ENCODE measurements around the gene TFF2.
A peak's percentile ranks its signal among the peaks of the same experiment; 100 is the strongest.

Gene TFF2

GRCh38 chr21:42311160-42311559, 39.6 kb downstream of the TFF2 start:
- peaks cover 72 to 73% of the 10 kb centered on the region in 2 experiments for H3K4me1 ChIP-seq (ENCODE audit: control insufficient read depth in 1 of 2, insufficient read depth in 1 of 2, low read depth in 1 of 2, low read length in 1 of 2)
- TF ChIP-seq, protein P1, sequence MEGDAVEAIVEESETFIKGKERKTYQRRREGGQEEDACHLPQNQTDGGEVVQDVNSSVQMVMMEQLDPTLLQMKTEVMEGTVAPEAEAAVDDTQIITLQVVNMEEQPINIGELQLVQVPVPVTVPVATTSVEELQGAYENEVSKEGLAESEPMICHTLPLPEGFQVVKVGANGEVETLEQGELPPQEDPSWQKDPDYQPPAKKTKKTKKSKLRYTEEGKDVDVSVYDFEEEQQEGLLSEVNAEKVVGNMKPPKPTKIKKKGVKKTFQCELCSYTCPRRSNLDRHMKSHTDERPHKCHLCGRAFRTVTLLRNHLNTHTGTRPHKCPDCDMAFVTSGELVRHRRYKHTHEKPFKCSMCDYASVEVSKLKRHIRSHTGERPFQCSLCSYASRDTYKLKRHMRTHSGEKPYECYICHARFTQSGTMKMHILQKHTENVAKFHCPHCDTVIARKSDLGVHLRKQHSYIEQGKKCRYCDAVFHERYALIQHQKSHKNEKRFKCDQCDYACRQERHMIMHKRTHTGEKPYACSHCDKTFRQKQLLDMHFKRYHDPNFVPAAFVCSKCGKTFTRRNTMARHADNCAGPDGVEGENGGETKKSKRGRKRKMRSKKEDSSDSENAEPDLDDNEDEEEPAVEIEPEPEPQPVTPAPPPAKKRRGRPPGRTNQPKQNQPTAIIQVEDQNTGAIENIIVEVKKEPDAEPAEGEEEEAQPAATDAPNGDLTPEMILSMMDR (IDR thresholded peaks at IDR 0.05), result no peak
- H3K27me3 ChIP-seq, result no peaks in the 10 kb centered on the region
- H3K4me3 ChIP-seq (ENCODE audit: low read depth in 1 of 2, low read length in 1 of 2), result no peak overlapping the region
- H3K9me3 ChIP-seq, result no peaks in the 10 kb centered on the region
- peak overlapping the region; percentile 55 for H3K27ac ChIP-seq
- H3K36me3 ChIP-seq, result no peaks in the 10 kb centered on the region

DNA sequence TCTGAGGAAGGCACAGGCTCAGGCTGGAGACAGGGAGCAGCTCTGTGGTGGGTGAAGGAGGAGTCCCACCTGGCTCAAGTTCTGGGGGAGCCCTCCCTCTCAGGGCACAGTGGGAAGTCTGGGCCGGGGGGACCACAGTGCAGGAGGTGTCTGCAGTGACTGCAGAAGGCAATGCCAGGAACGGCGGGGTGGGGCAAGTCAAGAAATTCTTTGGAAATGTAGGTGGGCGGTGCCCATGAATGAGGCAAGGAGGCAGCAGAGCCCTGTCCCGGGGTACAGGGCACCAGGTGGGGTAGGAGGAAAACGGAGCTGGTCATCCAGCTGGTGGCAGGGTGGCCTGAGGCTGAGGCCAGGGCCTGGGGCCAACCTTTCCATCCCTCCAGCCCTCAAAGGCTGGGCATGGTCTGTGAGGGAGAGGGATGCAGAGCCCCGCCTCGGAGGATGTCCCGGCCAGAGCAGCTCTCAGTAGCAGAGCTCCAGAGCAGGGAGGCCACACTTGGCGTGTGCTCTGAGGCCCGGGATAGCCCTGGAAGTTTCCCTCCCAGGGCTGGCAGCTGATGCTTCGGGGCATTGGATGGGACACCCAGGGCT, 40.3 kb downstream of the TFF2 start:
- Histone ChIP-seq H3K27ac (peak overlapping the region; percentile 55), H3K4me1 (ENCODE audit: control insufficient read depth in 1 of 2, insufficient read depth in 1 of 2, low read depth in 1 of 2, low read length in 1 of 2) (peaks cover 69 to 71% of the 10 kb centered on the region in 2 experiments)

DNA sequence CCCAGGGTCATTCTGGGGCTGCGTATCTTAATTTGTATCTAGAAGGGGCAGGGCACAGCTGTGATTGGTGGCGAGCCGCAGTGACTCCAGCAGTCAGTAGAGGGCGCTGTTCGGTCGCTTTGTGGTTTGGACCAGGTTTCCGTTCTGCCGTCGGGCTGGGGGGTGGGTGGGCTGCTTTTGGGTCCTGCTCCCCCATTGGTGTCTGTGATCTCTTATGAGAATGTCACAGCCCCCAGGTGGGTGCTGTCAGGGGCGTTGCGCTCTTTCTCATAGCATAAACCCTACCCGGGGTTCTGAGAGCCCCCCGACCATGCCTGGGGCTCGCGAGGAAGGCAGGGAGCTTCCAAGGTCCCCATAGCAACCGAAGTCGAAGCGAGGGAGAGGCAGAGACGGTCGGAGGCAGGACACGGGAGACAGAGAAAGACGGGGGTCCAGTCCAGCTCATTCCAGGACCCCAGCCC, 41.0 kb downstream of the TFF2 start:
- H3K4me3 ChIP-seq (ENCODE audit: low read depth in 1 of 2, low read length in 1 of 2), result peak overlapping the region; percentile 54 to 64
- peaks cover 62 to 66% of the 10 kb centered on the region in 2 experiments for H3K4me1 ChIP-seq (ENCODE audit: control insufficient read depth in 1 of 2, insufficient read depth in 1 of 2, low read depth in 1 of 2, low read length in 1 of 2)
- no peaks in the 10 kb centered on the region for H3K36me3 ChIP-seq
- H3K9me3 ChIP-seq, result no peaks in the 10 kb centered on the region
- TF ChIP-seq, protein P1 (IDR thresholded peaks at IDR 0.05), result peak; percentile 86
- H3K27ac ChIP-seq, result peak overlapping the region; percentile 55
- H3K27me3 ChIP-seq, result no peaks in the 10 kb centered on the region

More for the DNA sequence above, 40.3 kb downstream of the TFF2 start:
- H3K4me3 ChIP-seq (ENCODE audit: low read depth in 1 of 2, low read length in 1 of 2), result peak overlapping the region in 1 of 2 experiments; percentile 64
- H3K36me3 ChIP-seq, result no peaks in the 10 kb centered on the region
- no peaks in the 10 kb centered on the region for H3K27me3 ChIP-seq
- TF ChIP-seq, protein P1 (IDR thresholded peaks at IDR 0.05), result no peak
- H3K9me3 ChIP-seq, result no peaks in the 10 kb centered on the region

- peak overlapping the region; percentile 55 for H3K27ac ChIP-seq
- peak overlapping the region; percentile 54 to 64 for H3K4me3 ChIP-seq (ENCODE audit: low read depth in 1 of 2, low read length in 1 of 2)
- H3K4me1 ChIP-seq (ENCODE audit: control insufficient read depth in 1 of 2, insufficient read depth in 1 of 2, low read depth in 1 of 2, low read length in 1 of 2), result peaks cover 58 to 61% of the 10 kb centered on the region in 2 experiments
- no peaks in the 10 kb centered on the region for H3K9me3 ChIP-seq
- H3K27me3 ChIP-seq, result no peaks in the 10 kb centered on the region
- H3K36me3 ChIP-seq, result no peaks in the 10 kb centered on the region
- TF ChIP-seq, protein P1 (IDR thresholded peaks at IDR 0.05), result no peak
These were observed 41.7 kb downstream of the TFF2 start for GRCh38 chr21:42308914-42309752.

- H3K27ac ChIP-seq, result no peak overlapping the region
- H3K4me3 ChIP-seq (ENCODE audit: low read depth in 1 of 2, low read length in 1 of 2), result no peak overlapping the region
- TF ChIP-seq, protein P1 (IDR thresholded peaks at IDR 0.05), result no peak
- H3K9me3 ChIP-seq, result no peaks in the 10 kb centered on the region
- H3K27me3 ChIP-seq, result no peaks in the 10 kb centered on the region
- no peaks in the 10 kb centered on the region for H3K36me3 ChIP-seq
- H3K4me1 ChIP-seq (ENCODE audit: control insufficient read depth in 1 of 2, insufficient read depth in 1 of 2, low read depth in 1 of 2, low read length in 1 of 2), result peaks cover 50 to 55% of the 10 kb centered on the region in 2 experiments
These were observed 42.5 kb downstream of the TFF2 start for GRCh38 chr21:42308161-42308913.
